IMR-90 (cell line): ENCODE data around the gene FXYD3. TPM values are rescaled to one million over a fixed set of nuclear protein-coding genes. Genes with fewer than 3 reads are reported as not detected.

Source experiments
- ATAC-seq: fragments of 200-7000 bp; cut with Tn5 transposase; 2 replicates; pipeline ENCODE4 v1.9.1; 2020; ENCODE audit warnings: low read depth, mild to moderate bottlenecking, moderate library complexity
- BruUV-seq: library from RNA; stranded (reverse); fragments of 400-500 nt; replicated peaks from 2 replicates; lab custom pipeline; 2021; lab: Mats Ljungman, UMichigan
- CTCF ChIA-PET: fragments of 300-600 bp; formaldehyde crosslinking; extraction: SDS; loops from one replicate; lab custom pipeline; 2021; ENCODE audit warnings: antibody characterized with exemption; lab: Yijun Ruan, JAX
- POLR2A ChIA-PET: fragments of 300-600 bp; sonication (Branson Sonifier 250); formaldehyde crosslinking; loops from one replicate; lab custom pipeline; 2022; ENCODE audit warnings: antibody characterized with exemption; ENCODE audit not compliant: unreplicated experiment; lab: Charles Lee
- DNase-seq: peaks from one replicate; pipeline ENCODE4 v3.0.0; 2013
- H2AFZ ChIP-seq: replicated peaks from 2 replicates; pipeline ENCODE3; 2013; ENCODE audit warnings: low read length, mild to moderate bottlenecking; ENCODE audit not compliant: poor library complexity
- H2AK5ac ChIP-seq: 2 replicates; pipeline ENCODE4 v1.6.1; 2013; ENCODE audit warnings: low read depth, low read length, inconsistent platforms
- H2AK9ac ChIP-seq: replicated peaks from 2 replicates; pipeline ENCODE3; 2013; ENCODE audit warnings: mild to moderate bottlenecking, low read depth, low read length, moderate library complexity; ENCODE audit not compliant: poor library complexity
- H2BK120ac ChIP-seq: 2 replicates; pipeline ENCODE4 v1.6.1; 2013; ENCODE audit warnings: low read depth, low read length, inconsistent platforms
- H2BK15ac ChIP-seq: 3 replicates; pipeline ENCODE4 v1.6.1; 2013; ENCODE audit warnings: low read depth, low read length, inconsistent platforms
- H2BK20ac ChIP-seq: 2 replicates; pipeline ENCODE4 v1.6.1; 2013; ENCODE audit warnings: low read depth, mild to moderate bottlenecking, inconsistent platforms, low read length, moderate library complexity
- H2BK5ac ChIP-seq: 2 replicates; pipeline ENCODE4 v1.6.1; 2013; ENCODE audit warnings: mild to moderate bottlenecking, low read depth, low read length, inconsistent platforms; ENCODE audit not compliant: poor library complexity, severe bottlenecking
- H3K14ac ChIP-seq: replicated peaks from 2 replicates; pipeline ENCODE4 v1.6.1; 2013; ENCODE audit warnings: low read depth, low read length, inconsistent platforms
- H3K18ac ChIP-seq: 2 replicates; pipeline ENCODE4 v1.6.1; 2013; ENCODE audit warnings: low read depth, low read length, control low read depth
- H3K23ac ChIP-seq: 2 replicates; pipeline ENCODE4 v1.6.1; 2013; ENCODE audit warnings: low read depth, low read length, inconsistent platforms
- H3K27ac ChIP-seq: 2 replicates; pipeline ENCODE4 v1.5.1; 2013; ENCODE audit warnings: mild to moderate bottlenecking, control low read depth, low read length; ENCODE audit not compliant: insufficient read depth
- H3K27me3 ChIP-seq: 2 replicates; pipeline ENCODE4 v1.6.1; 2013; ENCODE audit warnings: low read length; ENCODE audit not compliant: control insufficient read depth, insufficient read depth
- H3K36me3 ChIP-seq: 2 replicates; pipeline ENCODE4 v1.6.1; 2013; ENCODE audit warnings: low read length, mixed read lengths; ENCODE audit not compliant: control insufficient read depth, insufficient read depth
- H3K4ac ChIP-seq: 2 replicates; pipeline ENCODE4 v1.6.1; 2013; ENCODE audit warnings: low read depth, low read length, inconsistent platforms
- H3K4me1 ChIP-seq: 2 replicates; pipeline ENCODE4 v1.6.1; 2013; ENCODE audit warnings: low read length, mixed read lengths; ENCODE audit not compliant: control insufficient read depth, insufficient read depth
- H3K4me2 ChIP-seq: 2 replicates; pipeline ENCODE4 v1.6.1; 2013; ENCODE audit warnings: low read depth, mild to moderate bottlenecking, control low read depth, low read length, moderate library complexity
- H3K4me3 ChIP-seq: 2 replicates; pipeline ENCODE4 v1.5.1; 2013; ENCODE audit warnings: low read depth, mild to moderate bottlenecking, control low read depth, low read length, moderate library complexity; ENCODE audit not compliant: insufficient read depth
- H3K56ac ChIP-seq: 2 replicates; pipeline ENCODE4 v1.6.1; 2013; ENCODE audit warnings: low read length, inconsistent platforms; ENCODE audit not compliant: insufficient read depth; ENCODE audit errors: extremely low read depth
- H3K79me1 ChIP-seq, 2 experiments: 2 replicates each; pipeline ENCODE4 v1.6.1; 2013; ENCODE audit warnings: low read length in 2 of 2, inconsistent platforms in 1 of 2, low read depth in 1 of 2
- H3K9ac ChIP-seq: 2 replicates; pipeline ENCODE4 v1.6.1; 2013; ENCODE audit warnings: low read depth, low read length, control low read depth
- H3K9me1 ChIP-seq: 2 replicates; pipeline ENCODE4 v1.6.1; 2013; ENCODE audit warnings: low read length, inconsistent platforms; ENCODE audit not compliant: insufficient read depth
- H3K9me3 ChIP-seq: 2 replicates; pipeline ENCODE4 v1.6.1; 2013; ENCODE audit warnings: low read length; ENCODE audit not compliant: control insufficient read depth, insufficient read depth
- H4K20me1 ChIP-seq: 2 replicates; pipeline ENCODE4 v1.6.1; 2013; ENCODE audit warnings: low read length, inconsistent platforms; ENCODE audit not compliant: insufficient read depth
- H4K5ac ChIP-seq: 2 replicates; pipeline ENCODE4 v1.6.1; 2013; ENCODE audit warnings: mild to moderate bottlenecking, low read depth, low read length, control low read depth
- H4K8ac ChIP-seq, 2 experiments: 2 replicates each; pipeline ENCODE4 v1.6.1; 2013; ENCODE audit warnings: low read depth in 2 of 2, low read length in 2 of 2, control low read depth in 1 of 2, inconsistent platforms in 1 of 2
- H4K91ac ChIP-seq: 2 replicates; pipeline ENCODE4 v1.6.1; 2013; ENCODE audit warnings: low read depth, low read length, inconsistent platforms; ENCODE audit not compliant: insufficient read depth
- ELK1 ChIP-seq: fragments of 150-350 bp; IDR thresholded peaks from 2 replicates; pipeline ENCODE4 v1.6.1; 2016; ENCODE audit warnings: low read depth, mild to moderate bottlenecking, low read length, moderate library complexity, borderline replicate concordance
- MAFK ChIP-seq: IDR thresholded peaks from 2 replicates; pipeline ENCODE4 v1.6.1; 2012; ENCODE audit warnings: low read depth, low read length, improper control_type of control experiment
- RAD21 ChIP-seq: IDR thresholded peaks from 2 replicates; pipeline ENCODE4 v1.6.1; 2012; ENCODE audit warnings: low read length, improper control_type of control experiment
- SMC3 ChIP-seq: fragments of 150-350 bp; IDR thresholded peaks from 2 replicates; pipeline ENCODE4 v1.6.1; 2016; ENCODE audit warnings: low read depth, mild to moderate bottlenecking, antibody characterized with exemption, low read length, moderate library complexity
- WGBS, 2 experiments: methylation state at CpG; one replicate each; pipeline versions ENCODE4 v1.1.5 to v1.1.7; 2013; ENCODE audit warnings: missing lambda C conversion rate in 2 of 2; ENCODE audit not compliant: insufficient read length in 1 of 2; ENCODE audit errors: extremely low coverage in 2 of 2; 5-methylcytosine and 5-hydroxymethylcytosine counted together
- dilution Hi-C: fragments of 300-500 bp; cut with HindIII; formaldehyde crosslinking; loops from one replicate; pipeline ENCODE4 v1.14.3; 2018; ENCODE audit warnings: low sequenced_read_pairs; ENCODE audit not compliant: unreplicated experiment
- in situ Hi-C: fragments of 300-500 bp; cut with MboI; formaldehyde crosslinking; loops from 3 replicates; pipeline ENCODE4 v1.14.3; 2019; ENCODE audit warnings: low sequenced_read_pairs, inconsistent platforms, mixed read lengths
- intact Hi-C: fragments of 100-400 bp; cut with micrococcal nuclease; formaldehyde crosslinking; loops from 2 replicates; pipeline ENCODE4 v1.10.0; 2022
- polyA plus RNA-seq, 3 experiments: library from polyadenylated mRNA; depleted of rRNA; stranded (reverse); fragments of >200 nt; gene quantifications; 2 replicates each; pipeline ENCODE4 v1.2.3, GENCODE V29; 2012; ENCODE audit warnings: low replicate concordance in 1 of 3
- total RNA-seq: library from RNA; depleted of rRNA; stranded (reverse); fragments of >200 nt; gene quantifications from 2 replicates; pipeline ENCODE4 v1.2.3, GENCODE V29; 2012

FXYD3 gene
- total and polyA plus RNA-seq, 2 of the 4 experiments (the other 2 are of a cell fraction), result not detected

GRCh38 chr19:35068941-35069634 is 46.5 kb upstream of the FXYD3 start:
- in situ Hi-C loops (loop anchor here (5.0 kb wide), 1 partner anchor 68 kb away; the partner anchor contains the start of genes FXYD1 and LGI4), dilution Hi-C loops (no loop called here), intact Hi-C loops (no loop called here)
- peaks cover 4% of the 10 kb centered on the region for H3K4me1 ChIP-seq
- H3K14ac ChIP-seq, result no peak overlapping the region
- peaks cover 7% of the 10 kb centered on the region for H3K9me3 ChIP-seq
- H2BK15ac ChIP-seq, result no peak overlapping the region
- CTCF ChIA-PET, result no interaction called here
- WGBS, 2 experiments, result no CpG with 5 or more reads among the region's 10 CpGs
- BruUV-seq, result no TSS peak
- no peaks in the 10 kb centered on the region for H3K9me1 ChIP-seq
- H2BK20ac ChIP-seq, result no peak overlapping the region
- no peak for DNase-seq
- TF ChIP-seq MAFK (no peak), ELK1 (no peak), RAD21 (no peak), SMC3 (no peak)
- H3K4me3 ChIP-seq, result no peak overlapping the region
- H3K27me3 ChIP-seq, result no peaks in the 10 kb centered on the region; the same call in 1 of the 2 replicates
- H4K20me1 ChIP-seq, result no peaks in the 10 kb centered on the region
- POLR2A ChIA-PET, result no interaction called here
- no peak overlapping the region for H3K4ac ChIP-seq
- H2AFZ ChIP-seq, result no peak overlapping the region
- no peak overlapping the region for H3K27ac ChIP-seq
- H2BK5ac ChIP-seq, result no peak overlapping the region
- H3K9ac ChIP-seq, result no peak overlapping the region
- no peak overlapping the region; the same call in 1 of the 2 replicates for H3K4me2 ChIP-seq
- H3K56ac ChIP-seq, result no peak overlapping the region
- H3K79me1 ChIP-seq, result no peaks in the 10 kb centered on the region
- no peak for ATAC-seq
- H2AK5ac ChIP-seq, result no peak overlapping the region
- no peak overlapping the region for H3K23ac ChIP-seq
- H3K18ac ChIP-seq, result no peak overlapping the region
- no peak overlapping the region for H4K8ac ChIP-seq
- H4K91ac ChIP-seq, result no peak overlapping the region
- no peaks in the 10 kb centered on the region for H3K36me3 ChIP-seq
- H2AK9ac ChIP-seq, result no peak overlapping the region
- no peak overlapping the region for H4K5ac ChIP-seq
- H2BK120ac ChIP-seq, result no peak overlapping the region
